Measurements from ENCODE around the gene FNBP1L. TPM values are rescaled to one million over a fixed set of nuclear protein-coding genes. Genes with fewer than 3 reads are reported as not detected.

FNBP1L gene
- total RNA-seq, 1 donor from 2014 or later, result 83.0 TPM

DNA sequence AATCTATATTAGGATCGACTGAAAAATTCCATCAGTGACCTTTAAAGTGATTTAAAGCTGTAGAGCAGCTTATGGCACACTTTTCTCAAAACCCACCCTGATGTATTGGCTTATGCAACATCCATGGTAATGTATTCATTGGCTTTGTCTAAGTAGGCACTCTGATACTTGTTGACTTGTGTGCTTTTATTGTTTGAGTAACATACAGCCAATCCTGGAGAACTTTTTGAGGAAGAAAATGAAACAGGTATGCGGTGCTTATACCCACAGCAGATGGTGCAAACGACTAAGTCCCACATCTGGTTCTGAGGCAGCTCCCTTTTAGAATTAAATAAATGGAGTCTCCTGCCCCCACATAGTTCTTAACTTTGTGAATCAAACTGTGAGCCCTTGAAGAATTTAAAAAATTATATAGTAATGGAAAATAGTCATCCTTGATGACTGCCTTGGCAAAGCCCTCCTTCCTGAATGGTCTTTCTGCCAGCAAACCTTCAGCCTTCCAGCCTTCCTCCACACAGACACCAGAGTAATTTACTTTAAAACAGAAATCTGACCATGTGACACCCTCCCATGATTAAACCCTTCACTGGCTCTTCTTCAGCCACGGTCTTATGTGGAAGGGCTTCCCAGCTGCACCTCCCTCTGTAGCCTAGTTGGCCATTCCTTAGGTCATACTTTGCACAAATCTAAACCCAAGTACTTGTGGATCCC is 117.7 kb downstream of the FNBP1L start:
- no peak for DNase-seq (ENCODE audit: extremely low read depth, low read depth, low spot score)

DNA sequence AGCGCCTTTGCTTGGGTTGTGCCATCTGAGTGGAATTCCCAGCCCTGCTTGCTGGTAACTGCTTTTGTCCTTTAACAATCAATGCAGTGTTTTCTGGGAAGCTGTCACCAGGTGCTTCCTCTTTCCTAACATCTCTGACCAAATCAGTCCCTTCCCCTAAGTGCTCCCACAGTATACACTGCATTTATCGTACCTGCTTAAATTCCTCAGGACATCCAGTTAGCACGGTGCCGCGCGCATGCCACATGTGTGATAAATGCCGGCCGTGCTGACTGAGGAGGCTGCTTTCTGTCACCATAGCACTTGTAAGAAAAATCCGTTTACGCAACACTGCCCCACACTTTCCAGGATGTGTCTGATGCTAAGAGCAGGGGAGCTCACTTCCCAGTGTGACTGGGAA is 118.3 kb downstream of the FNBP1L start:
- DNase-seq (ENCODE audit: extremely low read depth, low read depth, low spot score), result no peak

DNA sequence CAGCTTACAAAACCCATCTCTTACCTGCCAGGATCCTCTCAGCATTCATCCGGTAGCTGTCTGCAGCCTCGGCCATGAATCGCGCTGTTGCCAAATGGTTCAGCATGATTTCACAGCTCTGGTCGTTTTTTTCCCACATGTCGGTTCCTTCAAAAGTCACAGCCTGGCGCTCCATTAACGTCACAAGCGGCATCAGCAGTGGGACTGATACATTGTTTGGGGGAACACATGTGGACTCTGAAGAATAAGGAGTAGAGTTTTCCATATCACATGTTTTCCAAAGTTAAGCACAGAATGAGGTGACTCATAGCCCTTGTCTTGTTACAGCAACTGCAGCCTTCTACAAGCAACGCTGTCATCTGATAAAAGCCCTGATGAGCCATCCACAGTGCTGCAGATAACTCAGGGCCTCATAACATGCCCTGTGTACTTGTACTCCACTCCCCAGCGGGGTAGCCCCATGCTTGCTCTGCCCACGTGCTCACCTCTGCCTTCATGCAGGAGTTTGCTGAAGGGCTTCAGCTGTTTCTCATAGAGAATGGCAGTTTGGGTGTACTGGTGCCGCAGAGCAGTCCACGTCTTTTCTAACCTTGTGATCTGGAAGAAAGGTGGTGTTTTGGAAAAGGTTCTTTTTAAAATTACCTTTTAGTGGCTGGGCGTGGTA is 119.5 kb downstream of the FNBP1L start:
- DNase-seq (ENCODE audit: extremely low read depth, low read depth, low spot score), result no peak

DNA sequence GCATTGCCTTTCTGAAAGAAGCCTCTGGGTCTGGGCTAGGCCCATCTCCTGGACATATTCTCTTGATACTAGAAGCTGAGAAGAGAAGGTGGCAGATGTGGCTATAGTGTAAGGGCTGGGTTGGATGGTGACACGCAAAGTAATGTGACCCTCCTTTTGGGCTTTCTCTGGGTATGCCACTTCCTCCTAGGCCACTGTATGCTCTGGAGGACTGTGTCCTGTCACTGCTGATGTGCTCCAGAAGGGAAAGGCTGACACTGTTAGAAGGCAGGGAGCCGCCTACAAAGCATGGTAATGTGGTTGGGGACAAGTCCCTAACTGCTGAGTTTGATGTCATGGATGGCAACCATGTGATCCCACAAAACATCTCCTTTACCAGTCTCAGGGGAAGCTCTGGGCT is 121.6 kb downstream of the FNBP1L start:
- no peak for DNase-seq (ENCODE audit: extremely low read depth, low read depth, low spot score)

DNA sequence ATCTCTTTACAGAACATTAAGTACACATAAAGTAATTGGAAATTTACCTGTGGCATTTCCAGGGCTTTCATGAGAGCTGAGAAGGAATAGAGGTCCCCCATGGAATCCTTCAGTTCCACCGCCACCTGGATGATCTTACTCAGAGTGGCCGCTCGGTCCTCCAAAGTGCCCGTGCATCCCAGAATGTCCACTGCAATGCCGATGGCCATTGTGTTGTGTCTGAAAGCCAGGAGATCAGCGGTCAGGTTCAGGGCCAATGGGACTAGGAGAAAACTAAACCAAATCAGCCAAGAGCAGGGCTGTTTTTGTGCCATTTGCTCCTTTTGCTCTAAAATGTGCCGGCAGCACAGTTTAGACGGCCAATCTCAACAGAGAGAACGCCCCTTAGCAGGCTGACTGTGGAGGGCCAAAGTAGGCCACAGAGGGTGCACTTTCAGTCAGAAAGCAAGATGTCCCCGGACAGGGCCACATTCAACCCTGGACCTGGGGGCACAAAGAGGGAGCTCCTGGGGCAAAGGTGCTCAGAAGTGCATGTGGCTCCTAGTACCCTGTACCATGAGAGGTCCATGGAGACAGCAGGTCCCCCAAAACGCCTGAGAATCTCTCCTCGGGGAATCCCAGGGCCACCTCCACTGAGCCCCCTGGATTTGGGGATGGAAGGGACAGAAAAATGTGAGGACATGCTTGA is 123.8 kb downstream of the FNBP1L start:
- DNase-seq (ENCODE audit: extremely low read depth, low read depth, low spot score), result no peak

DNA sequence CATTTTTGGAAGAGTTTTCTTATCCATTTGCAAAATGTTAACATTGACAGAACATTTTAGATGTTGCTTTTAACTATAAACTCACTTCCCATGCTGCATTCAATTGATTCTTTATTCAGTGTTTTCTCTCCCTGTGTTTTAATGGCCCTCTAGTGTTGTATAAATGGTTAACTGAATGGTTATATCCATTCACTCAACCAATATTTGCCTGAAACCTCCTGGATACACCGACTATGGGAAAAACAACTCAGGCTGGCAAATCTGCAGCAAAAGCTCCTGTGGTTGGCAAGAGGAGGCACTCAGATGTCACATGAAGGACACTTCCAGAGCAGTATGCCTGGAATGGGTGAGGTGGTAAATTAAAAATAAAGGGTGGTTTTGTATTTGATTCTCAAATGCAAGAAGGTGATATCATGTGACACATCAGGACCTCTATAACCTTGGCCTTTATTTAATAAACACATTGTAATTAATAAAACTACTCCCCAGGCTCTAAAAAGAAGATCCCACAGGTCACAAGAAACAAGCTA is 126.1 kb downstream of the FNBP1L start:
- no peak for DNase-seq (ENCODE audit: extremely low read depth, low read depth, low spot score)

DNA sequence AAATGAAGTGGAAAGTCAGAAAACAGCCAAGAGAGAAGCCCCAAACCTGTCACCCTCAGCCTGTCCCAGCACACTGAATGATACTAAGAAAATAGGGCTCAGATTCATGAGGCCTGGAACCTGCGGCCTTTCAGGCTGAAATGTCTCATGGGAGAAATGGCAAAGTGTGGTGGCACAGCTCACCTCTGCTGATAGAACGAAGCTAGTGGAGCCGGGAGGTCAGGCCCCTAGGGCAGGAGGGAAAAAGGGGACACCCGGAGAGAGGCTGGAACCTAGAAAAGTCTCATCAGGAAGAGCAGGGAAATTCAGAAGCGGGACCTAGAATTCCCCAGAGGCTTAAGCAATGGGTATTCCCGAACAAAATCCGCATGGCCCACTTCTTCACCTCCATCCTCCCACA is 126.6 kb downstream of the FNBP1L start:
- no peak for DNase-seq (ENCODE audit: extremely low read depth, low read depth, low spot score)

DNA sequence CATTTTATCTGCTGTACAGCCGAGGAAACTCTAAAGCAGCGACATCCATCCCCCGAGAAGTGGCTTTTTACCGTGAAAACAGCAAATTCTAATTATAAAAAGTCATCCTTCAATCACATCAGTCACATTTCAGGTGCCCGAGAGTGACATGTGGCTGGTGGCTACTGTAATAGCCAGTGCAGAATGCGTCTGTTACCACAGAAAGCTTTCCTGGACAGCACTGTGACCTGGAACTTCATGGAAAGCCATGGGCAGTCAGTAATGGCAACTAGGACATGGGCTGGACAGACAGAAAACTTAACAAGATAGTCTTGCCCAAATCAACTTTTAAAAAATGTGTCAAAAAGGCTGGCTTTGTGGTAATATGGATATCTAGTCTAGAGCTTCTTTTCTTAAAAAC is 127.1 kb downstream of the FNBP1L start:
- DNase-seq (ENCODE audit: extremely low read depth, low read depth, low spot score), result no peak

DNA sequence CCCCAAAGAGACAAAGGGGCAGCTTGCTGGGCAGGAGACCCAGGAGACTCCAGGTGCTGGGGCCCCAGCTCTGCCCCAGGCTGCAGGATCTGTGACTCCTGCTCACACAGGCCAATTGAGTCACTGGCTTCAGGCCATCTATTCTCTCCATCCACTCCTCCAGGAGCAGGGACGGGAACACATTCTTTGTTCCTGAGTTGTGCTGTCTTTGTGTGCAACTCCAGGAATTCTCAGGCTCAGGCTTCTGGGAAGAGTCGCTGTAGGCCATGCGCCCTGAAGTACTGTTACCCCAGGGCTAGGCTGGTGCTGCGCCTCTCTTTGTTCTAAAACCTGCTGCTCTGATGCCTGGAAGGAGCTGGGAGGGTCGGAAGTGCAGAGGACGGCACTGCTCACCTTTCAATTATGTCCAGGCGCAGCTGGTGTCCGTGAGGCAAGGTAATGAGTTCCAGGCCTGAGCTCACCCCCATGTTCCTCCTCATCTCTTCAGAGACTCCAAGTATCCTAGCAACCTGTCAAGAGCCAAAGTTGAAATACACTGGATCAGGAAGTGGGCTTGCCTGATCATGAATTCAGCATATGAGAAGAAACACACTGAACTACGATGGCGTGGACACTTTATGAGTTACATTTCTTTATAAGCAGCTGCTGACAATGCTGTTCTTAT is 127.8 kb downstream of the FNBP1L start:
- DNase-seq (ENCODE audit: extremely low read depth, low read depth, low spot score), result no peak

DNA sequence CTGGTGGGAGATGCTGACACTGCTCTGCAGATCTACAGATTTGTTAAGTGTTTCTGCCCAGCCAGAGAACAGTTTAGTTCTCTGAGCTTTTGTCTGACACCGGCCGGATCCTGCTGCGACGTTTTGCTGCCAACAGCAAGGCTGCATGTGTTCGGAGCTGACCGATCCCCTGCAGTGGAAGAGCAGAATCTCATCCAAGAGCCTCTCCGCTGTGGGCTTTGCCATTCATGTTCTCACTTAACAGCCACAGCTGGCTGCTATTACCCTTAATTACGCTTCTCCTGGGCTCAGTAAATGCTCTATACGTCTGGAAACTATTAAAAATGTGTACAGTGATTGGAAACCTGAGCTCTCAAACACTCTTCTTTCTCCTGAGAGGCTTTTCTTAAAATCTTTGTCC is 128.4 kb downstream of the FNBP1L start:
- no peak for DNase-seq (ENCODE audit: extremely low read depth, low read depth, low spot score)

DNA sequence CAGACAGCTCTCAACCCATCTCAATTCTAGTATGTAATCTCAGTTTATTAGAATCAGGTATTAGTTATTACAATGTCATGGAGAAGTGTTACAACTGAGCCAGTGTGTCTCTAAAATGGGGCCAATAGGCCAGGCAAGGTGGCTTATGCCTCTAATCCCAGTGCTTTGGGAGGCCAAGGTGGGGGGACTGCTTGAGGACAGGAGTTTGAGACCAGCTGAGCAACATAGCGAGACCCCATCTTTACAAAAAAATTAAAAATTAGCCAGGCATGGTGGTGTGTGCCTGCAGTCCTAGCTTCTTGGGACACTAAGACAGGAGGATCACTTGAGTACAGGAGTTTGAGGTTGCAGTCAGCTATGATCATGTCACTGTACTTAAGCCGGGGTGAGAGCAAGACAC is 128.8 kb downstream of the FNBP1L start:
- no peak for DNase-seq (ENCODE audit: extremely low read depth, low read depth, low spot score)

DNA sequence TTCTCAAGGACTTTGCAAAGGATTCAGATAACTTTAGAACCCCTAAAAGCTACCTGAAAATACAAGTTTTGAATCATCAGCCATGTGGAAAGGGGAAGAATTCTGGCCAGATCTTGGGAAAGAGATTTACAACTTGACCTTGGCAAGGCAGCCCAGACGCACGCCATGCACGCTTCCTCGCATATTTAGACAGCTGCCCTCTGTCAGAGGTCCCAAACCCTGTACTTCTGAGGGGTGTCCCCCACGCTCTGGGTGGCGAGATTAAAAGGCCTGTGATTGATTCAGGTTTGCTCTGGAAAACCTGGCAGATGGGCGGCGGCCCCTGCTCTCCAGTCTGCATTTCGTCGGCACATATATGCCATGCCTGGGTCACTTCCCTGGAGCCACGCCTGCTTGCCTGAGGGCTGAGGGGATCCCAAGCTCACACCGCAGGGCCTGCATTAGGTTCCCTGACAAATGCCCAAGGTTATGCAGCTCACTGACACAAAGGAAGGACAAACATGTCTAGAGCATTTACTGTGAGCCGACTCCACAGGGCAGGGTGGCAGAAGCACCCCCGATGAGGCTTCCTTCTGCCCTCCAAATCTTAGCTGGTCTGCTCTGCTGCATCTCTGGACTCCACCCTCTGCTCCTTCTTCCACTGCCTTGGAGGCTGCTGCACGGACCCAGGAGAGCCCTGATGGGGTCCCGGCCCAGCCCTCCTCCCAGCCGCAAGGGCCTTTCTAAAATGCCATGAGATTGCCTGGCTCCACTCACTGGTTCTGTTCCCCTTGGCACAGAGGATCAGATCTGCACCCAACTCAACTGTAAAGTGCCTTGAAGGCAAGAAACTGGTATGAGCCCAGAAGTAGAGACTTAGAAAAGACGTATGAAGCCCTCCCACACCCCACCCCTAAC is 129.9 kb downstream of the FNBP1L start:
- no peak for DNase-seq (ENCODE audit: extremely low read depth, low read depth, low spot score)

DNA sequence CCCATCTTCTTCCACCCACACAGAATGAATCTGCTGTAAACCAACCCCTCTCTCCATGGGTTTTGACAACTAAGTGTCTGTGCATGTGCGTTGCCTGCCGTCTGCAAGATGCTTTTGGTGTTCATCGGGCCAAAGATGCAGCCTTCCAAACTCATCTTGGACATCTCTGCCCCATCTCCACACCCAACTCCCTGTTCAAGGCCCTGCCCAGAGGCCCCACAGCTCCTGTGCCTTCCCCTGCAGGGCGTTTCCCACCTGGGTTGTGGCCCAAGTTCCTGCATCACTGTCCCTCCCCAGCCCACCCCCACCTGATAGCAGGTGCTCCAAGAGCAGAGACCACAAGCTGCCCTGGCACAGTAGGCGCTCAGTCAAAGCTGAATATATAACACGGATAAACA is 130.5 kb downstream of the FNBP1L start:
- DNase-seq (ENCODE audit: extremely low read depth, low read depth, low spot score), result no peak

DNA sequence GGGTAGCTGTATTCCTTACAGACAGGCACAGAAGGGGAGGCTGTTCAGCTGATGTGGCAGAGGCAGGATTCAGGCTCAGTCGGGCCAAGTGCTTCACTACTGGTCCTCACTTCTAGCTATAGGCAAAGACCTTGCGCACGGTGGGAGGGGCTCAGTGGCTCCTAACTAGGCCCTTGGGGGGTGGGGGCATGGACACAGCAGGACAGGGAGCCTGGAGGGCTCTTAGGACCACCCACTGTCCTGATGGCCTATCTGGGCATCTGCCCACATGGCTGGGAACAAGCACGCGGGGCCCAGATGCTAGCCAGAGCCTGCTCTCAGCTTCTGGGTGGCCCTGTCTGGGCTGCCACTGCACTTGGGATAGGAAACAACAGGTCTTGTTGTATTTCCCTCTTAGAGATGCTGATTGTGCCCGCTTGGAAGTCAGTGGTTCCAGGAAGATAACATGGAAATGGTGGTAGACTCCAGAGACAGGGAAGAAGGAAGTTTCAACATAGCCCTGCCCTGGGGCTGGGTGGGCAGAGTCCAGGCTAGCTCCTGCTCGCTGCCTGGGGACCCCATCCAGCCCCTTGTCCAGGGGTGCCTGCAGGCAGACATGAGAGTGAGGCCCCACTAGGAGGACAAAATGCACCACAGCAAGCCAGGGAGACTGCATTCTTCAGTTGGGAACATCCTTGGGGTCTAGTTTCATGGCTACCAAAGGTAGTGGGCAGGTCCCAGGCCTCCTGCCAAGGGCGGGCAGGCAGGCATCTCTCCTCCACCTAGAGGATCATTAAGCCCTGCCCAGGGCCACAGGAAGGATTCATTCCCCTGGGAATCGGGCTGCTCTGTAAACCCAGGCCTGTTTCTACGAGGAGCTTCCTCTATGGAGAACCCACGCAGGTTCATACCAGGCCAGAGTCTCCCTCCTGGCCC is 131.2 kb downstream of the FNBP1L start:
- no peak for DNase-seq (ENCODE audit: extremely low read depth, low read depth, low spot score)

DNA sequence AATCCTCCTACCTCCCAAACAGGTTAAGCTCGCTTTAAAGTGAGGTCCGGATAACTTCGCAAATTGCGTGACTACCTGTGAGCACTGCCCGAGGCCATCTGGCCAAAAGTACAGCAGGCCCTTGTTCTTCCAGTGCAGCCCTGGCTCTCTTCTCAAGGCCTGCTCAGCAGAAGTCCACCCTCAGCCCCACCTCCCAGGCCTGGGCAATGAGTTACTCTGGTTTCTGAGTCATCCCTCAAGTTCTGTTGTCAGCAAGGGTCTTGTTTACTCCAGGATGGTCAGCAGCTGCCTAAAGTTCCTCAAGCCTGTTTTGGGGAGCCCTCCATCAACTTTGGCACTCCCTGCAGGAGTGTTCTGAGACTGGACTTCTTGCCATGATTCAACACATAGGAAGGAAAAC is 132.0 kb downstream of the FNBP1L start:
- no peak for DNase-seq (ENCODE audit: extremely low read depth, low read depth, low spot score)

DNA sequence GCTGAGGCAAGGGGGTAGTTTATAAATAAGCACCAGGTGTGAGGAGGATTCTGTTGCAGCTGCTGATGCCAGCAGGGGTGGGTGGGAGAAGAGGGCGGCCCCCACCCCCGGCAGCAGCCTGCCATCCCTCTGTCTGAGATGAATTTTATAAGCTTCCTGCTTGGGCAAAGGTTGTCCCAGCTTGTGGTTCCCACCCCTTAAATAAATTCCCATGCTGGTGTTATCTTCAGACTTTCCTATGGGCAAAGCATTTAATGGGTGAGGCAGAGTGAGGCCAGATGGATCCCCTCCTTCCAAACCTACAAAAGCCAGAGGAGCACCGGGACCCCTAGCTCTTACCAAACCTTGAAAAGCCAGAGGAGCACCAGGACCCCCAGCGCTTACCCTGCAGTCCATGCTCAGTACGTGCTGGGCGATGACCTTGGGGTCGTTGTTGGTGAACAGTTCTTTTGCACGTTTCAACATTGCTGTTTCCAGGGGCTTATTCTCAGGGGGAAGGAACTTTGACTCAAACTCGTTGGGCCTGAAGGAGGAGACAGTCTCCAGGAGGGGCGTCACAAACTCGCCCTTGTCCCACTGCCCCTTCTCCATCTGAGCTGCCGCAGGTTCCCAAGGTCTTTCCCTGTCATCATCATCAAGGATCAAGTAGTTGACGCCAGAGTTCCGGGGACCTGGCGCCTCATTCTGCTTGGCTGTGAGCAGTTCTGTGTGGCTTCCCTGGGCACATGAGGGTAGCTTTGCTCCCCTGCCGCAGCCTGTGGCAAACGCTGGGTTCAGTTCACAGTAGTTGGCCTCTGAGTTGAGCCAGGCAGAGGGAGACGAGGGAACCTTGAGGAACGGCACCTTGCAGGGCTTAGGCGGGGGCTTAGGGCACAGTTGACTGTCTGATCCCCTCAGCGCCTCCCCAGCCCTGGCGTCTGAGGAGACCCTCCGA is 134.3 kb downstream of the FNBP1L start:
- no peak for DNase-seq (ENCODE audit: extremely low read depth, low read depth, low spot score)

DNA sequence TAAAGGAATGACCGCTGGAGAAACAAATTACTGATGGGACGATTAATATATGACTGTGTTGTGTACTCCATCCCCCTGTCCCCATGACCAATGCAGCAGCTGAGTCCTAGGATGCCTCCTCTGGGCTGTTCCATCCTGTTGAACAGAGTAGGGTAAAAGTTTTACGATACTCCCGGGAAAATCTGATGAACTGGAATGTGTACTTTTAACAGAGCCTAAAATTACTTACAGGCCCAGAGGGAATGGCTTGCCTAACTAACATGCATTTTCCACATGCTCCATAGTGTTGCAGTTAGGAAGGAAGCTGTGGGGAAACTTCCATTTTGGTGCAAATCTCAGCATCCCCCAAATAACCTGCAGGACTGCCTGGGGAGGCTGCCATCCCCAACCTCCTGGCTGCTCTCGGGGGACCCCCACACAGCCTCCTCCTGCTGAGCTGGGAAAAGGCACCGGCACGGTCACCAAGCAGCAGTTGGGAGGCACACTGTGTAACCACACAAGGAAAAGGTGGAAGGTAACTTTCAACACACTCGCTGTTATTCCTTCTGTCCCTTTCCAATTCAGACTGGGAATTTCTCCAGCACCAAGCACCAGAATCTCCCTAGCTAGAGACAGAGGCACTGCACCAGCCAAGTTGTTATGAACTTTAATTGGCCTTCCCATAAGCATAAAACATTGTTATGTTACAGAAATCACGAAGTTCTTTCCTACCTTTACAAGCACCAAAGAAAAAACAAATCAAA is 136.5 kb downstream of the FNBP1L start:
- no peak for DNase-seq (ENCODE audit: extremely low read depth, low read depth, low spot score)

Measured in glomerular endothelial cell (primary cell).